ENCODE results near the gene OPN3.
"Not testable (repeated sequence)": the region's sequence is repeated elsewhere in the genome, so short reads cannot be mapped to it uniquely, and the experiment has no call there.

The OPN3 gene

GRCh38 chr1:241684108-241684507 lies 43.9 kb upstream of the OPN3 start:
- TF ChIP-seq GLIS3 (CRISPR knock-in tag; IDR thresholded peaks at IDR 0.05) (no peak), ZFP30 (CRISPR knock-in tag; IDR thresholded peaks at IDR 0.05) (no peak), ESRRG (CRISPR knock-in tag; IDR thresholded peaks at IDR 0.05) (no peak), ZNF565 (CRISPR knock-in tag; conservative IDR thresholded peaks at IDR 0.05; ENCODE audit: low read depth) (no peak), CSRNP3 (CRISPR knock-in tag; IDR thresholded peaks at IDR 0.05) (no peak), TSHZ2 (CRISPR knock-in tag; IDR thresholded peaks at IDR 0.05) (no peak), OSR1 (CRISPR knock-in tag; IDR thresholded peaks at IDR 0.05) (no peak), RARB (CRISPR knock-in tag; IDR thresholded peaks at IDR 0.05) (no peak), POU6F1 (CRISPR knock-in tag; IDR thresholded peaks at IDR 0.05; ENCODE audit: borderline replicate concordance, low read depth) (no peak), TCF4 (CRISPR knock-in tag; IDR thresholded peaks at IDR 0.05; ENCODE audit: borderline replicate concordance) (no peak)
- no peak for ATAC-seq

- no peak for TF ChIP-seq PATZ1 (CRISPR knock-in tag; IDR thresholded peaks at IDR 0.05; ENCODE audit: borderline replicate concordance)
- no peak for TF ChIP-seq ARNTL (CRISPR knock-in tag; IDR thresholded peaks at IDR 0.05; ENCODE audit: borderline replicate concordance, low read depth)
- no peak for TF ChIP-seq ZFP3 (CRISPR knock-in tag; IDR thresholded peaks at IDR 0.05)
- no peak for TF ChIP-seq BACH2 (CRISPR knock-in tag; IDR thresholded peaks at IDR 0.05; ENCODE audit: borderline replicate concordance)
- no peak for TF ChIP-seq SNAI2 (CRISPR knock-in tag; IDR thresholded peaks at IDR 0.05)
- TF ChIP-seq ESRRG (CRISPR knock-in tag; IDR thresholded peaks at IDR 0.05) = no peak
- TF ChIP-seq RARB (CRISPR knock-in tag; IDR thresholded peaks at IDR 0.05) = no peak
- no peak for TF ChIP-seq GLIS3 (CRISPR knock-in tag; IDR thresholded peaks at IDR 0.05)
- no peak for TF ChIP-seq TSHZ2 (CRISPR knock-in tag; IDR thresholded peaks at IDR 0.05)
- TF ChIP-seq ISL1 (CRISPR knock-in tag; IDR thresholded peaks at IDR 0.05) = no peak
- TF ChIP-seq ZNF8 (CRISPR knock-in tag; IDR thresholded peaks at IDR 0.05) = no peak
- no peak for TF ChIP-seq CREB5 (CRISPR knock-in tag; IDR thresholded peaks at IDR 0.05; ENCODE audit: low read depth)
- TF ChIP-seq ZFP30 (CRISPR knock-in tag; IDR thresholded peaks at IDR 0.05) = no peak
- no peak for TF ChIP-seq PPARA (CRISPR knock-in tag; IDR thresholded peaks at IDR 0.05; ENCODE audit: borderline replicate concordance)
- no peak for TF ChIP-seq OSR1 (CRISPR knock-in tag; IDR thresholded peaks at IDR 0.05)
- TF ChIP-seq POU6F1 (CRISPR knock-in tag; IDR thresholded peaks at IDR 0.05; ENCODE audit: borderline replicate concordance, low read depth) = no peak
- TF ChIP-seq TCF4 (CRISPR knock-in tag; IDR thresholded peaks at IDR 0.05; ENCODE audit: borderline replicate concordance) = no peak
- no peak for TF ChIP-seq ZC3H10 (CRISPR knock-in tag; IDR thresholded peaks at IDR 0.05)
- no peak for TF ChIP-seq ZNF565 (CRISPR knock-in tag; conservative IDR thresholded peaks at IDR 0.05; ENCODE audit: low read depth)
- no peak for ATAC-seq
These were observed 42.8 kb upstream of the OPN3 start for GRCh38 chr1:241682921-241683320.

- not testable (repeated sequence) for ATAC-seq
These were observed 41.8 kb upstream of the OPN3 start for GRCh38 chr1:241681861-241682448.
